OCI-LY7 (cell line): ENCODE results near the gene ADARB2. TPM values are rescaled to one million over a fixed set of nuclear protein-coding genes. Genes with fewer than 3 reads are reported as not detected.

Source experiments
- BruUV-seq: library from RNA; stranded (reverse); fragments of 400-500 nt; replicated peaks from 2 replicates; lab custom pipeline; 2021; lab: Mats Ljungman, UMichigan
- CTCF ChIA-PET: fragments of 300-600 bp; sonication (Branson Sonifier 250); formaldehyde crosslinking; loops from one replicate; lab custom pipeline; 2022; ENCODE audit warnings: antibody characterized with exemption; ENCODE audit not compliant: unreplicated experiment; lab: Charles Lee
- POLR2A ChIA-PET: fragments of 300-600 bp; sonication (Branson Sonifier 250); formaldehyde crosslinking; loops from one replicate; lab custom pipeline; 2022; ENCODE audit warnings: antibody characterized with exemption; lab: Charles Lee
- DNase-seq: peaks from one replicate; pipeline ENCODE4 v3.0.0-alpha.2; 2015; ENCODE audit warnings: low spot score
- H2AFZ ChIP-seq: fragments of 200-600 bp; sonication (generic), shearing (Covaris generic); 2 replicates; pipeline ENCODE4 v1.6.1; 2014; ENCODE audit warnings: mild to moderate bottlenecking, antibody characterized with exemption, low read length, moderate library complexity
- H3K27ac ChIP-seq: fragments of 200-600 bp; sonication (generic); 2 replicates; pipeline ENCODE4 v1.5.1; 2014; ENCODE audit warnings: mixed run types, low read depth, mild to moderate bottlenecking, moderate library complexity, low read length, inconsistent platforms; ENCODE audit not compliant: poor library complexity, severe bottlenecking
- H3K36me3 ChIP-seq: fragments of 200-600 bp; sonication (generic); 2 replicates; pipeline ENCODE4 v1.6.1; 2014; ENCODE audit warnings: mild to moderate bottlenecking, antibody characterized with exemption, low read length, moderate library complexity, mixed read lengths; ENCODE audit not compliant: insufficient read depth
- H3K4me1 ChIP-seq: fragments of 200-600 bp; sonication (generic); 2 replicates; pipeline ENCODE4 v1.5.1; 2014; ENCODE audit warnings: mild to moderate bottlenecking, low read length; ENCODE audit not compliant: insufficient read depth, poor library complexity, severe bottlenecking
- H3K4me2 ChIP-seq: fragments of 200-600 bp; sonication (generic); 2 replicates; pipeline ENCODE4 v1.6.1; 2014; ENCODE audit warnings: mild to moderate bottlenecking, low read length
- H3K4me3 ChIP-seq: fragments of 200-600 bp; sonication (generic); 2 replicates; pipeline ENCODE4 v1.5.1; 2014; ENCODE audit warnings: mild to moderate bottlenecking, low read depth, low read length; ENCODE audit not compliant: poor library complexity, severe bottlenecking
- H3K79me2 ChIP-seq: fragments of 200-600 bp; sonication (generic); 2 replicates; pipeline ENCODE4 v1.6.1; 2016; ENCODE audit warnings: low read depth, mild to moderate bottlenecking, low read length, moderate library complexity, mixed read lengths; ENCODE audit not compliant: insufficient read depth
- H3K9me2 ChIP-seq: fragments of 200-600 bp; sonication (generic); 2 replicates; pipeline ENCODE4 v1.6.1; 2016; ENCODE audit warnings: mild to moderate bottlenecking, low read length, mixed read lengths; ENCODE audit not compliant: insufficient read depth
- H3K9me3 ChIP-seq: fragments of 200-600 bp; sonication (generic); 2 replicates; pipeline ENCODE4 v1.6.1; 2014; ENCODE audit warnings: mild to moderate bottlenecking, mixed run types, low read length, mixed read lengths
- H4K20me1 ChIP-seq: fragments of 200-600 bp; sonication (generic); 2 replicates; pipeline ENCODE4 v1.6.1; 2014; ENCODE audit warnings: mild to moderate bottlenecking, antibody characterized with exemption, low read length, moderate library complexity, mixed read lengths; ENCODE audit not compliant: insufficient read depth
- EZH2phosphoT487 ChIP-seq: fragments of 200-600 bp; sonication (generic); IDR thresholded peaks from 2 replicates; pipeline ENCODE4 v1.6.1; 2018; ENCODE audit warnings: low read depth, borderline replicate concordance, mild to moderate bottlenecking, mixed run types, antibody characterized with exemption, low read length, moderate library complexity, mixed read lengths
- intact Hi-C: fragments of 100-400 bp; cut with micrococcal nuclease; formaldehyde crosslinking; loops from one replicate; pipeline ENCODE4 v1.10.0; 2022; ENCODE audit not compliant: unreplicated experiment
- total RNA-seq, 2 experiments: library from RNA; depleted of rRNA in 1 of 2; stranded (reverse); fragments of >200 nt in 1 of 2; shearing (Covaris generic) in 1 of 2; gene quantifications; 2 replicates each; pipeline ENCODE4 v1.2.3, GENCODE V29; 2014 to 2022
- TF ChIP-seq, protein P1 (sequence below): fragments of 200-600 bp; sonication (generic); conservative IDR thresholded peaks from 2 replicates; pipeline ENCODE4 v1.5.1; 2014; ENCODE audit warnings: mild to moderate bottlenecking, antibody characterized with exemption, low read length, moderate library complexity, mixed read lengths

ADARB2 gene
- total RNA-seq, 2 experiments from 2014 or later: 0.03 TPM; not detected in 1

DNA sequence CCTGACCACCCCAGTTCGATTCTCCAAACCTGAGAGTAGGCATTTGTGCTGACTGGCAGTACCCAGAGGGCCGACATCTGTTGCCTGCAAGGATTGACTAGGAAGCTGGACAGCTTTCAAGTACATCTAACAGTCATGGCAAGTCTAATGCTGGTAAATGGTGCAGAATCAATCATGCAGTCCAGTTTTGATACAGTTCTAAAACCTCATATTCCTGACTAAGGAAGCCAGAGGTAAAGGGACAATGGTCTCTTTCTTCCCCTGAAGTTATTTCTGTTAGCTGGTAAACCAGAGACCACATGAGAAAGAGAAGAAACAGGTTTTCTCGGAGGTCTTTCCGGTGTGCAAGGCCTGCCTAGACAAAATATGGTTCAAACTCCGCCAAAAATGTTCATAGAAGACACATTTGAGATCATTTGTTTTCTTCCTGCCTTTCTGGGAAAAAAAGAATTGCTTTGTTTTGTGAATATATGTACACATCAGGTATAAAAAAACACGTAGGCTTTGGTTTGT is 584.0 kb downstream of the ADARB2 start:
- no peaks in the 10 kb centered on the region for H3K9me2 ChIP-seq
- no peak for DNase-seq
- no peaks in the 10 kb centered on the region for H3K79me2 ChIP-seq
- TF ChIP-seq, protein P1, sequence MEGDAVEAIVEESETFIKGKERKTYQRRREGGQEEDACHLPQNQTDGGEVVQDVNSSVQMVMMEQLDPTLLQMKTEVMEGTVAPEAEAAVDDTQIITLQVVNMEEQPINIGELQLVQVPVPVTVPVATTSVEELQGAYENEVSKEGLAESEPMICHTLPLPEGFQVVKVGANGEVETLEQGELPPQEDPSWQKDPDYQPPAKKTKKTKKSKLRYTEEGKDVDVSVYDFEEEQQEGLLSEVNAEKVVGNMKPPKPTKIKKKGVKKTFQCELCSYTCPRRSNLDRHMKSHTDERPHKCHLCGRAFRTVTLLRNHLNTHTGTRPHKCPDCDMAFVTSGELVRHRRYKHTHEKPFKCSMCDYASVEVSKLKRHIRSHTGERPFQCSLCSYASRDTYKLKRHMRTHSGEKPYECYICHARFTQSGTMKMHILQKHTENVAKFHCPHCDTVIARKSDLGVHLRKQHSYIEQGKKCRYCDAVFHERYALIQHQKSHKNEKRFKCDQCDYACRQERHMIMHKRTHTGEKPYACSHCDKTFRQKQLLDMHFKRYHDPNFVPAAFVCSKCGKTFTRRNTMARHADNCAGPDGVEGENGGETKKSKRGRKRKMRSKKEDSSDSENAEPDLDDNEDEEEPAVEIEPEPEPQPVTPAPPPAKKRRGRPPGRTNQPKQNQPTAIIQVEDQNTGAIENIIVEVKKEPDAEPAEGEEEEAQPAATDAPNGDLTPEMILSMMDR: no peak
- no peak for TF ChIP-seq EZH2phosphoT487
- no peak overlapping the region for H2AFZ ChIP-seq
- intact Hi-C loops: no loop called here
- ChIA-PET POLR2A (interaction anchor here (0.6 kb wide), 1 partner anchor 1164 kb away, joined by 5 read pairs; no protein-coding TSS in a partner anchor), CTCF (no interaction called here)
- H3K4me1 ChIP-seq: no peaks in the 10 kb centered on the region
- H4K20me1 ChIP-seq: no peaks in the 10 kb centered on the region
- BruUV-seq: no TSS peak
- H3K36me3 ChIP-seq: no peaks in the 10 kb centered on the region
- no peaks in the 10 kb centered on the region for H3K9me3 ChIP-seq
- H3K4me2 ChIP-seq: no peak overlapping the region
- no peak overlapping the region for H3K27ac ChIP-seq
- no peak overlapping the region for H3K4me3 ChIP-seq

- H3K9me3 ChIP-seq: no peaks in the 10 kb centered on the region
- no peaks in the 10 kb centered on the region for H3K4me1 ChIP-seq
- no peaks in the 10 kb centered on the region for H3K9me2 ChIP-seq
- no peak overlapping the region for H3K4me3 ChIP-seq
- POLR2A ChIA-PET: interaction anchor here (0.6 kb wide), 1 partner anchor 1164 kb away, joined by 5 read pairs; no protein-coding TSS in a partner anchor
- DNase-seq: no peak
- H3K4me2 ChIP-seq: no peak overlapping the region
- TF ChIP-seq, protein P1: no peak
- TF ChIP-seq EZH2phosphoT487: no peak
- H3K36me3 ChIP-seq: no peaks in the 10 kb centered on the region
- intact Hi-C loops: no loop called here
- no peaks in the 10 kb centered on the region for H3K79me2 ChIP-seq
- CTCF ChIA-PET: no interaction called here
- BruUV-seq: no TSS peak
- H2AFZ ChIP-seq: no peak overlapping the region
- no peaks in the 10 kb centered on the region for H4K20me1 ChIP-seq
- H3K27ac ChIP-seq: no peak overlapping the region
Observed at GRCh38 chr10:1152386-1153250, 584.7 kb downstream of the ADARB2 start.
